Right cardiac atrium (tissue), 5 donors: ENCODE results near the gene TNPO3. TPM values are rescaled to one million over a fixed set of nuclear protein-coding genes. Genes with fewer than 3 reads are reported as not detected.

Experiments
- ATAC-seq, 2 donors: fragments of 200-7000 bp; cut with Tn5 transposase; one replicate each; pipeline versions ENCODE4 v1.8.0 to v1.9.1; 2020; ENCODE audit warnings: moderate library complexity in 2 of 2, mild to moderate bottlenecking in 1 of 2
- DNase-seq, 3 donors: peaks; one replicate each; pipeline ENCODE4 v3.0.0-alpha.2; 2020
- H3K27ac ChIP-seq: one replicate; pipeline ENCODE4 v1.5.1; 2013; ENCODE audit warnings: mild to moderate bottlenecking, low read length, control low read depth, moderate library complexity
- H3K27me3 ChIP-seq: one replicate; pipeline ENCODE4 v1.6.1; 2013; ENCODE audit not compliant: control insufficient read depth, insufficient read depth
- H3K4me1 ChIP-seq: one replicate; pipeline ENCODE4 v1.6.1; 2013; ENCODE audit warnings: low read length; ENCODE audit not compliant: control insufficient read depth, insufficient read depth
- H3K4me3 ChIP-seq: one replicate; pipeline ENCODE4 v1.5.1; 2013; ENCODE audit warnings: low read length, control low read depth
- H3K9me3 ChIP-seq: one replicate; pipeline ENCODE4 v1.6.1; 2013; ENCODE audit warnings: low read length; ENCODE audit not compliant: control insufficient read depth
- WGBS: extraction: QIAGEN DNeasy Blood & Tissue Kit; methylation state at CpG from one replicate; pipeline ENCODE4 v1.1.7; 2013; 5-methylcytosine and 5-hydroxymethylcytosine counted together
- intact Hi-C, 4 donors: fragments of 100-400 bp; cut with DNase I; formaldehyde crosslinking; loops; one replicate each; pipeline versions ENCODE4 v1.11.0 to v1.14.0; 2022 to 2023
- polyA plus RNA-seq: library from polyadenylated mRNA; stranded (reverse); fragments of 200-250 nt; gene quantifications from one replicate; pipeline ENCODE4 v1.2.3, GENCODE V29; 2013
- total RNA-seq, 4 donors: library from RNA; stranded (reverse); fragmentation: NEBNext Ultra II Directional; extraction: Animal tissue kit (Norgen Biotek cat#: 25700); gene quantifications; one replicate each; pipeline ENCODE4 v1.2.1, GENCODE V29; 2021
- donor health status: healthy with polysubstance abuse.
- donor health status: DM: no; HTN: yes; CAD: no.
- donor health status: DM: no; HTN: no; CAD: no.
- donor health status: DM: no; HTN: yes; CAD: no; lungs with severe emphysema.
- donor health status: DM: yes; HTN: yes; CAD: no.

The TNPO3 gene
- total and polyA plus RNA-seq, 5 donors: 12.2 to 29.5 (median 26.4) TPM

GRCh38 chr7:129017264-129017663 lies 37.6 kb downstream of the TNPO3 start:
- intact Hi-C loops: no loop called here
- no peak for ATAC-seq
- 83% methylated on average over 2 of the region's 2 CpGs for WGBS
- Histone ChIP-seq H3K27ac (no peak overlapping the region), H3K9me3 (no peaks in the 10 kb centered on the region), H3K27me3 (no peaks in the 10 kb centered on the region), H3K4me3 (no peak overlapping the region), H3K4me1 (no peaks in the 10 kb centered on the region)
- DNase-seq: no peak

- ATAC-seq: no peak
- intact Hi-C loops: no loop called here
- Histone ChIP-seq H3K27ac (no peak overlapping the region), H3K4me1 (no peaks in the 10 kb centered on the region), H3K4me3 (no peak overlapping the region), H3K9me3 (no peaks in the 10 kb centered on the region), H3K27me3 (no peaks in the 10 kb centered on the region)
- DNase-seq: no peak
- 94% methylated on average over 6 of the region's 6 CpGs for WGBS
Measured at GRCh38 chr7:129014501-129015101, 40.3 kb downstream of the TNPO3 start.

DNA sequence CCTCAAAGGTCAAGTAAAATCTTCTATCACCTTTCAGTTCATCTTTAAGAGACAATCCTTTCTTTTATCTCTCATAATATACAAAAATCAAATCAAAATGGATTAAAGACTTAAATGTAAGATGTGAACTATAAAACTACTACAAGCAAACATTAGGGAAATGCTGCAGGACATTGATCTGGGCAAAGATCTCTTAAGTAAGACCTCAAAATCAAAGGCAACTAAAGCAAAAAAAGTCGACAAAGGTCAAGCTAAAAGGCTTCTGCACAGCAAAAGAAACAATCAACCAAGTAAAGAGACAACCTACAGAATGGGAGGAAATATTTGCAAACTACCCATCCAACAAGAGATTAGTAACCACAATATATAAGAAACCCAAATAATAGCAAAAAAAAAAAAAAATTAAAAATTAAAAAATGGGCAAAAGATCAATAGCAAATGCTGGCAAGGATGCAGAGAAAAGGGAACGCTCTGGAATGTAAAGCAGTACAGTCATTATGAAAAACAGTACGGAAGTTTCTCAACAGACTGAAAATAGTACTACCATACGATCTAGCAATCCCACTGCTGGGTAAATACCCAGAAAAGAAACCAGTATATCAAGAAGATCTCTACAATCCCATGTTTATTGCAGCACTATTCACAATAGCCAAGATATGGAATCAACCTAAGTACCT lies 41.7 kb downstream of the TNPO3 start:
- Histone ChIP-seq H3K27me3 (no peaks in the 10 kb centered on the region), H3K9me3 (no peaks in the 10 kb centered on the region), H3K27ac (no peak overlapping the region), H3K4me3 (no peak overlapping the region), H3K4me1 (no peaks in the 10 kb centered on the region)
- DNase-seq: no peak
- no peak for ATAC-seq
- intact Hi-C loops: no loop called here
- WGBS: 88% methylated on average over 4 of the region's 4 CpGs

- Histone ChIP-seq H3K9me3 (no peaks in the 10 kb centered on the region), H3K4me1 (no peaks in the 10 kb centered on the region), H3K27me3 (no peaks in the 10 kb centered on the region), H3K4me3 (no peak overlapping the region), H3K27ac (no peak overlapping the region)
- DNase-seq: no peak
- intact Hi-C loops: no loop called here
- WGBS: 93% methylated on average over 1 of the region's 1 CpG
- no peak for ATAC-seq
Measured at GRCh38 chr7:129012641-129013040, 42.3 kb downstream of the TNPO3 start.

- ATAC-seq (no peak), DNase-seq (no peak)
- intact Hi-C loops: no loop called here
- 69% methylated on average over 3 of the region's 3 CpGs for WGBS
- Histone ChIP-seq H3K9me3 (no peaks in the 10 kb centered on the region), H3K4me3 (no peak overlapping the region), H3K27ac (no peak overlapping the region), H3K27me3 (no peaks in the 10 kb centered on the region), H3K4me1 (no peaks in the 10 kb centered on the region)
Measured at GRCh38 chr7:129010075-129010474, 44.8 kb downstream of the TNPO3 start.

DNA sequence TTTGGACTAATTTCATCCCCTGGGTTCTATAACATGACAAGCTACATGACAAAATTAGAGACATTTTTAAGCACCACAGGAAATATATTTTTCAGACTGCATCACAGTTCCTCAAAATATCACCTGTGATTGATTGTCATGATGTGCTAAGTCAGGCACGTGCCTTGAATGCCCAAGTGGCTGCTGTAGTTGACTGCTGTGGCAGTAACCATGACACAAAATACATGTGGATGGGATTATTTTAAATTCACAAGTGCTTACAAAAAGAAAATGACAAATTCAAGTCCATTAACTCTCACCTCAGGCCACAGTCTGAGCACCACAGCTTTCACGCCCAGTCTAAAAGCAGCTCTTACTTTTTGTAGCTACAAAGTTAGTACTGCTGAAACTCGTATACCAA lies 45.5 kb downstream of the TNPO3 start:
- no peak for ATAC-seq
- intact Hi-C loops: no loop called here

GRCh38 chr7:129008645-129009414 lies 46.1 kb downstream of the TNPO3 start:
- DNase-seq: no peak
- intact Hi-C loops: no loop called here
- no peak for ATAC-seq
- H3K4me3 ChIP-seq: no peak overlapping the region
- H3K27ac ChIP-seq: no peak overlapping the region
- no peaks in the 10 kb centered on the region for H3K27me3 ChIP-seq
- 72% methylated on average over 2 of the region's 2 CpGs for WGBS
- H3K9me3 ChIP-seq: no peaks in the 10 kb centered on the region
- no peaks in the 10 kb centered on the region for H3K4me1 ChIP-seq

More for the DNA sequence above, 45.5 kb downstream of the TNPO3 start:
- Histone ChIP-seq H3K4me3 (no peak overlapping the region), H3K9me3 (no peaks in the 10 kb centered on the region), H3K4me1 (no peaks in the 10 kb centered on the region), H3K27ac (no peak overlapping the region), H3K27me3 (no peaks in the 10 kb centered on the region)
- 81% methylated on average over 3 of the region's 3 CpGs for WGBS
- no peak for DNase-seq

GRCh38 chr7:129007572-129007971 lies 47.3 kb downstream of the TNPO3 start:
- intact Hi-C loops: no loop called here
- WGBS: 95% methylated on average over 4 of the region's 4 CpGs
- no peak for ATAC-seq
- H3K9me3 ChIP-seq: no peaks in the 10 kb centered on the region
- no peak overlapping the region for H3K4me3 ChIP-seq
- DNase-seq: no peak
- H3K27ac ChIP-seq: no peak overlapping the region
- no peaks in the 10 kb centered on the region for H3K4me1 ChIP-seq
- H3K27me3 ChIP-seq: no peaks in the 10 kb centered on the region

DNA sequence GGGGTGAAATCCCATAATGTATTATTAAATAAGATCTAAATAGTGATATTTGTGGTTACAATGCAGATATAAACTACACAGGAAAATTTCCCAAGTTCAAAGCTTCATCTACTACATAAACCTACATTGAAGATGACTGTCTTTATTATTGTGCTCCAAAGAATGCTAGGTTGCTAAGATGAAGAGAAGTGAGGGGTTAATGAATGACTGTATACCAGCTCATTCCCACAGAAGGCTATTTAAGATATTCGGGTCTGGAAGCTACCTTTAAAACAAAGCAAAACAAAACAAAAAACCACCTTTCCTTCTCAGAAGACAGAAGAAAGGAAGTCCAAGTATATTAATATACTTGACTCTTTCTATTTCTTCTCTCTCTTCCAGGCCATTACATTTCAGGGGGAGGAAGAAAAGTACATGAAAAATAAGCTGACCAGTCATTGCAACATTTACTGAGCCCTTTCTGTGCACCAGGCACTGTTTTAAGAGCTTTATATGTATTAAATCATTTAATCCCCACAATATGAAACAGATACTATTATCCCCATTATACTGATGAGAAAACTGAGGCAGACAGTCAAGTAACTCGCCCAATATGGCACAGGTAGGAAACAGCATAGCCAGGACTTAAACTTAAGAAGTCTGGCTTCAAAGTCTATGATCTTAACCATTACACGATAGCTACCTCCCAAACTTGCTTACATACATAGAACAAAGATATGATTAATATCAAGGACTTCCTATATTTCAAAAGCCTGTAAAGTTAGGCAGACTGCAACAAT lies 48.1 kb downstream of the TNPO3 start:
- intact Hi-C loops: no loop called here
- Histone ChIP-seq H3K4me3 (no peak overlapping the region), H3K27ac (no peak overlapping the region), H3K27me3 (no peaks in the 10 kb centered on the region), H3K4me1 (no peaks in the 10 kb centered on the region), H3K9me3 (no peaks in the 10 kb centered on the region)
- DNase-seq: no peak
- ATAC-seq: no peak
- WGBS: 82% methylated on average over 3 of the region's 3 CpGs

- DNase-seq (no peak), ATAC-seq (no peak)
- 90% methylated on average over 4 of the region's 4 CpGs for WGBS
- H3K9me3 ChIP-seq: no peaks in the 10 kb centered on the region
- H3K27me3 ChIP-seq: no peaks in the 10 kb centered on the region
- H3K4me1 ChIP-seq: no peaks in the 10 kb centered on the region
- H3K4me3 ChIP-seq: no peak overlapping the region
- H3K27ac ChIP-seq: no peak overlapping the region
- intact Hi-C loops: no loop called here
Measured at GRCh38 chr7:129005186-129005585, 49.7 kb downstream of the TNPO3 start.

DNA sequence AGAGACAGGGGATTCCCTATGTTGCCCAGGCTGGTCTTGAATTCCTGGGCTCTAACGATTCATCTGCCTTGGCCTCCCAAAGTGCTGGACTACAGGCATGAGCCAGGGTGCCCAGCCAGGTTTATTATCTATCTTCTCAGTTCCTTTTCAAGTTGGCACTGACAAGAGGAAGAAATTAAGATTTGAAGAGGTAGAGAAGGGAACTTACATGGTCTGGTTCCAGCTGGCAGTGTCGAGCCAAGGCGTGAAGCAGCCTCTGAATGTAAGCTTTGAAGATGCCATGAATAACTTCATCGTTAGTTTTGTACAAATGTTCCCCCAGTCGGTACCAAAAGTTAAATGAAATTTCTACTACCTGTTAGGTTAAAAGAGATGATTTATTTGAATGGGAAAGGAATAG lies 57.7 kb downstream of the TNPO3 start:
- Histone ChIP-seq H3K4me1 (no peaks in the 10 kb centered on the region), H3K9me3 (no peaks in the 10 kb centered on the region), H3K4me3 (no peak overlapping the region), H3K27me3 (no peaks in the 10 kb centered on the region), H3K27ac (no peak overlapping the region)
- DNase-seq (no peak), ATAC-seq (no peak)
- 72% methylated on average over 5 of the region's 5 CpGs for WGBS
- intact Hi-C loops: no loop called here
